IMR-90 (cell line): ENCODE measurements around the gene FOXP1. TPM values are rescaled to one million over a fixed set of nuclear protein-coding genes. Genes with fewer than 3 reads are reported as not detected.

ENCODE experiments used
- ATAC-seq: fragments of 200-7000 bp; cut with Tn5 transposase; 2 replicates; pipeline ENCODE4 v1.9.1; 2020; ENCODE audit warnings: low read depth, mild to moderate bottlenecking, moderate library complexity
- BruUV-seq: library from RNA; stranded (reverse); fragments of 400-500 nt; replicated peaks from 2 replicates; lab custom pipeline; 2021; lab: Mats Ljungman, UMichigan
- CTCF ChIA-PET: fragments of 300-600 bp; formaldehyde crosslinking; extraction: SDS; loops from one replicate; lab custom pipeline; 2021; ENCODE audit warnings: antibody characterized with exemption; lab: Yijun Ruan, JAX
- POLR2A ChIA-PET: fragments of 300-600 bp; sonication (Branson Sonifier 250); formaldehyde crosslinking; loops from one replicate; lab custom pipeline; 2022; ENCODE audit warnings: antibody characterized with exemption; ENCODE audit not compliant: unreplicated experiment; lab: Charles Lee
- DNase-seq: peaks from one replicate; pipeline ENCODE4 v3.0.0; 2013
- H2AFZ ChIP-seq: replicated peaks from 2 replicates; pipeline ENCODE3; 2013; ENCODE audit warnings: low read length, mild to moderate bottlenecking; ENCODE audit not compliant: poor library complexity
- H2AK5ac ChIP-seq: 2 replicates; pipeline ENCODE4 v1.6.1; 2013; ENCODE audit warnings: low read depth, low read length, inconsistent platforms
- H2AK9ac ChIP-seq: replicated peaks from 2 replicates; pipeline ENCODE3; 2013; ENCODE audit warnings: mild to moderate bottlenecking, low read depth, low read length, moderate library complexity; ENCODE audit not compliant: poor library complexity
- H2BK120ac ChIP-seq: 2 replicates; pipeline ENCODE4 v1.6.1; 2013; ENCODE audit warnings: low read depth, low read length, inconsistent platforms
- H2BK15ac ChIP-seq: 3 replicates; pipeline ENCODE4 v1.6.1; 2013; ENCODE audit warnings: low read depth, low read length, inconsistent platforms
- H2BK20ac ChIP-seq: 2 replicates; pipeline ENCODE4 v1.6.1; 2013; ENCODE audit warnings: low read depth, mild to moderate bottlenecking, inconsistent platforms, low read length, moderate library complexity
- H2BK5ac ChIP-seq: 2 replicates; pipeline ENCODE4 v1.6.1; 2013; ENCODE audit warnings: mild to moderate bottlenecking, low read depth, low read length, inconsistent platforms; ENCODE audit not compliant: poor library complexity, severe bottlenecking
- H3K14ac ChIP-seq: replicated peaks from 2 replicates; pipeline ENCODE4 v1.6.1; 2013; ENCODE audit warnings: low read depth, low read length, inconsistent platforms
- H3K18ac ChIP-seq: 2 replicates; pipeline ENCODE4 v1.6.1; 2013; ENCODE audit warnings: low read depth, low read length, control low read depth
- H3K23ac ChIP-seq: 2 replicates; pipeline ENCODE4 v1.6.1; 2013; ENCODE audit warnings: low read depth, low read length, inconsistent platforms
- H3K27ac ChIP-seq: 2 replicates; pipeline ENCODE4 v1.5.1; 2013; ENCODE audit warnings: mild to moderate bottlenecking, control low read depth, low read length; ENCODE audit not compliant: insufficient read depth
- H3K27me3 ChIP-seq: 2 replicates; pipeline ENCODE4 v1.6.1; 2013; ENCODE audit warnings: low read length; ENCODE audit not compliant: control insufficient read depth, insufficient read depth
- H3K36me3 ChIP-seq: 2 replicates; pipeline ENCODE4 v1.6.1; 2013; ENCODE audit warnings: low read length, mixed read lengths; ENCODE audit not compliant: control insufficient read depth, insufficient read depth
- H3K4ac ChIP-seq: 2 replicates; pipeline ENCODE4 v1.6.1; 2013; ENCODE audit warnings: low read depth, low read length, inconsistent platforms
- H3K4me1 ChIP-seq: 2 replicates; pipeline ENCODE4 v1.6.1; 2013; ENCODE audit warnings: low read length, mixed read lengths; ENCODE audit not compliant: control insufficient read depth, insufficient read depth
- H3K4me2 ChIP-seq: 2 replicates; pipeline ENCODE4 v1.6.1; 2013; ENCODE audit warnings: low read depth, mild to moderate bottlenecking, control low read depth, low read length, moderate library complexity
- H3K4me3 ChIP-seq: 2 replicates; pipeline ENCODE4 v1.5.1; 2013; ENCODE audit warnings: low read depth, mild to moderate bottlenecking, control low read depth, low read length, moderate library complexity; ENCODE audit not compliant: insufficient read depth
- H3K56ac ChIP-seq: 2 replicates; pipeline ENCODE4 v1.6.1; 2013; ENCODE audit warnings: low read length, inconsistent platforms; ENCODE audit not compliant: insufficient read depth; ENCODE audit errors: extremely low read depth
- H3K79me1 ChIP-seq, 2 experiments: 2 replicates each; pipeline ENCODE4 v1.6.1; 2013; ENCODE audit warnings: low read length in 2 of 2, inconsistent platforms in 1 of 2, low read depth in 1 of 2
- H3K9ac ChIP-seq: 2 replicates; pipeline ENCODE4 v1.6.1; 2013; ENCODE audit warnings: low read depth, low read length, control low read depth
- H3K9me1 ChIP-seq: 2 replicates; pipeline ENCODE4 v1.6.1; 2013; ENCODE audit warnings: low read length, inconsistent platforms; ENCODE audit not compliant: insufficient read depth
- H3K9me3 ChIP-seq: 2 replicates; pipeline ENCODE4 v1.6.1; 2013; ENCODE audit warnings: low read length; ENCODE audit not compliant: control insufficient read depth, insufficient read depth
- H4K20me1 ChIP-seq: 2 replicates; pipeline ENCODE4 v1.6.1; 2013; ENCODE audit warnings: low read length, inconsistent platforms; ENCODE audit not compliant: insufficient read depth
- H4K5ac ChIP-seq: 2 replicates; pipeline ENCODE4 v1.6.1; 2013; ENCODE audit warnings: mild to moderate bottlenecking, low read depth, low read length, control low read depth
- H4K8ac ChIP-seq, 2 experiments: 2 replicates each; pipeline ENCODE4 v1.6.1; 2013; ENCODE audit warnings: low read depth in 2 of 2, low read length in 2 of 2, control low read depth in 1 of 2, inconsistent platforms in 1 of 2
- H4K91ac ChIP-seq: 2 replicates; pipeline ENCODE4 v1.6.1; 2013; ENCODE audit warnings: low read depth, low read length, inconsistent platforms; ENCODE audit not compliant: insufficient read depth
- FOS ChIP-seq: fragments of 150-350 bp; IDR thresholded peaks from 2 replicates; pipeline ENCODE4 v1.6.1; 2016; ENCODE audit warnings: low read depth, low read length
- NFE2L2 ChIP-seq: fragments of 150-350 bp; IDR thresholded peaks from 2 replicates; pipeline ENCODE4 v1.6.1; 2016; ENCODE audit warnings: low read depth, mild to moderate bottlenecking, low read length
- RAD21 ChIP-seq: IDR thresholded peaks from 2 replicates; pipeline ENCODE4 v1.6.1; 2012; ENCODE audit warnings: low read length, improper control_type of control experiment
- SMC3 ChIP-seq: fragments of 150-350 bp; IDR thresholded peaks from 2 replicates; pipeline ENCODE4 v1.6.1; 2016; ENCODE audit warnings: low read depth, mild to moderate bottlenecking, antibody characterized with exemption, low read length, moderate library complexity
- WGBS, 2 experiments: methylation state at CpG; one replicate each; pipeline versions ENCODE4 v1.1.5 to v1.1.7; 2013; ENCODE audit warnings: missing lambda C conversion rate in 2 of 2; ENCODE audit not compliant: insufficient read length in 1 of 2; ENCODE audit errors: extremely low coverage in 2 of 2; 5-methylcytosine and 5-hydroxymethylcytosine counted together
- dilution Hi-C: fragments of 300-500 bp; cut with HindIII; formaldehyde crosslinking; loops from one replicate; pipeline ENCODE4 v1.14.3; 2018; ENCODE audit warnings: low sequenced_read_pairs; ENCODE audit not compliant: unreplicated experiment
- in situ Hi-C: fragments of 300-500 bp; cut with MboI; formaldehyde crosslinking; loops from 3 replicates; pipeline ENCODE4 v1.14.3; 2019; ENCODE audit warnings: low sequenced_read_pairs, inconsistent platforms, mixed read lengths
- intact Hi-C: fragments of 100-400 bp; cut with micrococcal nuclease; formaldehyde crosslinking; loops from 2 replicates; pipeline ENCODE4 v1.10.0; 2022
- polyA plus RNA-seq, 3 experiments: library from polyadenylated mRNA; depleted of rRNA; stranded (reverse); fragments of >200 nt; gene quantifications; 2 replicates each; pipeline ENCODE4 v1.2.3, GENCODE V29; 2012; ENCODE audit warnings: low replicate concordance in 1 of 3
- total RNA-seq: library from RNA; depleted of rRNA; stranded (reverse); fragments of >200 nt; gene quantifications from 2 replicates; pipeline ENCODE4 v1.2.3, GENCODE V29; 2012
- TF ChIP-seq, protein P1 (sequence below): fragments of 150-350 bp; IDR thresholded peaks from 2 replicates; pipeline ENCODE4 v1.6.1; 2017; ENCODE audit warnings: mild to moderate bottlenecking, antibody characterized with exemption, low read length, low read depth
- TF ChIP-seq, protein P2 (sequence below): conservative IDR thresholded peaks from 2 replicates; pipeline ENCODE4 v1.5.1; 2012; ENCODE audit warnings: mild to moderate bottlenecking, low read depth, low read length, improper control_type of control experiment

FOXP1 gene
- total and polyA plus RNA-seq, 2 of the 4 experiments (the other 2 are of a cell fraction), result 37.0 to 132 TPM

DNA sequence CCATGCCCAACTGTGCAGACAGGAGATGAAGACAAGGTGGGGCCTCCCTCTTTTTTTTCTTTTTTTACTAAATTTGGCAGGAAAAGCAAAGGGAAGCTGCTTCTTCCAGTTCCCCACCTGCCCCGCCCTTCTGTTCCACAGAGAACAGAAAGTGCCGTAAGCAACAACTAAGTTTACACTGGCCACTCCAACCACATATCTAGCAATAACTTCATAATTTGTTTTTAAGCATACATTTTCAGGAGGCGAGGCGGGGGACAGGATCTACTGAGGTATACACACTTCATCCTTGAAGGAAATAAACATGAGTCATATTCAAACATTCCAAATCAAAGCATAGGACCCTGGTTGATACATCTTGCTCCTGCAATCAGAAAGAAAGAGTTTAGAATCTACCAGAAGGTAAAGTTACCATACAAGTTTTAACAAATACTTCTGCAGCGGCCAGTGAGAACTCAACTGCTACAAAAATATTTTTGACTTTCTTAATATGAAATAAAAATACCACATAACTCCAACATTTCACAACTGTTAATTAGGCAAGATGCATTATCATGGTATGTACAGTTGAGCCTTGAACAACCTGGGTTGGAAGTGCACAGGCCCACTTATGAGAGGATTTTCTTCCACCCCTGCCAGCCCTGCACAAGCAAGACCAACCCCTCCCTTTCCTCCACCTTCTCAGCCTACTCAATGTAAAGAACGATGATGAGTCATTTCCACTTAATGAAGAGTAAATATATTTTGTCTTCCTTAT lies 50.7 kb downstream of the FOXP1 start:
- Histone ChIP-seq H3K9me1 (peaks cover 33% of the 10 kb centered on the region), H2BK5ac (peak overlapping the region; percentile 52), H2BK120ac (peak overlapping the region; percentile 89), H3K4ac (peak overlapping the region; percentile 78), H2AFZ (peak overlapping the region; percentile 25), H4K8ac (peak overlapping the region in 1 of 2 experiments; percentile 62; a peak in 2 of 4 replicates), H4K91ac (peak overlapping the region; percentile 55; the same call in 1 of the 2 replicates), H2AK9ac (no peak overlapping the region), H3K14ac (peak overlapping the region; percentile 12; the same call in 1 of the 2 replicates), H2BK15ac (peak overlapping the region; percentile 49; the same call in 1 of the 3 replicates), H2AK5ac (peak overlapping the region; percentile 77), H3K56ac (peak overlapping the region; percentile 35; the same call in 1 of the 2 replicates), H4K5ac (no peak overlapping the region), H4K20me1 (peaks cover 6% of the 10 kb centered on the region; the same call in 1 of the 2 replicates), H3K4me1 (peaks cover 16% of the 10 kb centered on the region), H2BK20ac (peak overlapping the region; percentile 66), H3K23ac (0 out of 2 replicates have a peak overlapping the region, but pooled peaks have one; percentile 28), H3K27me3 (no peaks in the 10 kb centered on the region), H3K27ac (no peak overlapping the region), H3K9ac (no peak overlapping the region), H3K9me3 (no peaks in the 10 kb centered on the region), H3K4me3 (no peak overlapping the region), H3K79me1 (peaks cover 18 to 66% of the 10 kb centered on the region in 2 experiments), H3K18ac (peak overlapping the region; percentile 31; the same call in 1 of the 2 replicates), H3K4me2 (peak overlapping the region; percentile 10; the same call in 1 of the 2 replicates), H3K36me3 (no peaks in the 10 kb centered on the region)
- CTCF ChIA-PET, result interaction anchor here (0.6 kb wide), 1 partner anchor 76 kb away, joined by 4 read pairs; no protein-coding TSS in a partner anchor
- TF ChIP-seq, protein P1, sequence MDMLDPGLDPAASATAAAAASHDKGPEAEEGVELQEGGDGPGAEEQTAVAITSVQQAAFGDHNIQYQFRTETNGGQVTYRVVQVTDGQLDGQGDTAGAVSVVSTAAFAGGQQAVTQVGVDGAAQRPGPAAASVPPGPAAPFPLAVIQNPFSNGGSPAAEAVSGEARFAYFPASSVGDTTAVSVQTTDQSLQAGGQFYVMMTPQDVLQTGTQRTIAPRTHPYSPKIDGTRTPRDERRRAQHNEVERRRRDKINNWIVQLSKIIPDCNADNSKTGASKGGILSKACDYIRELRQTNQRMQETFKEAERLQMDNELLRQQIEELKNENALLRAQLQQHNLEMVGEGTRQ, result no peak
- TF ChIP-seq RAD21 (no peak), SMC3 (no peak), FOS (peak; percentile 33; the same call in 1 of the 2 replicates), NFE2L2 (no peak)
- TF ChIP-seq, protein P2, sequence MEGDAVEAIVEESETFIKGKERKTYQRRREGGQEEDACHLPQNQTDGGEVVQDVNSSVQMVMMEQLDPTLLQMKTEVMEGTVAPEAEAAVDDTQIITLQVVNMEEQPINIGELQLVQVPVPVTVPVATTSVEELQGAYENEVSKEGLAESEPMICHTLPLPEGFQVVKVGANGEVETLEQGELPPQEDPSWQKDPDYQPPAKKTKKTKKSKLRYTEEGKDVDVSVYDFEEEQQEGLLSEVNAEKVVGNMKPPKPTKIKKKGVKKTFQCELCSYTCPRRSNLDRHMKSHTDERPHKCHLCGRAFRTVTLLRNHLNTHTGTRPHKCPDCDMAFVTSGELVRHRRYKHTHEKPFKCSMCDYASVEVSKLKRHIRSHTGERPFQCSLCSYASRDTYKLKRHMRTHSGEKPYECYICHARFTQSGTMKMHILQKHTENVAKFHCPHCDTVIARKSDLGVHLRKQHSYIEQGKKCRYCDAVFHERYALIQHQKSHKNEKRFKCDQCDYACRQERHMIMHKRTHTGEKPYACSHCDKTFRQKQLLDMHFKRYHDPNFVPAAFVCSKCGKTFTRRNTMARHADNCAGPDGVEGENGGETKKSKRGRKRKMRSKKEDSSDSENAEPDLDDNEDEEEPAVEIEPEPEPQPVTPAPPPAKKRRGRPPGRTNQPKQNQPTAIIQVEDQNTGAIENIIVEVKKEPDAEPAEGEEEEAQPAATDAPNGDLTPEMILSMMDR, result no peak
- intact Hi-C loops, result no loop called here
- POLR2A ChIA-PET, result no interaction called here
- ATAC-seq, result peak; percentile 8; the same call in 1 of the 2 replicates
- BruUV-seq, result no TSS peak
- dilution Hi-C loops, result no loop called here
- DNase-seq, result peak; percentile 51
- in situ Hi-C loops, result no loop called here
- WGBS, 2 experiments, result no CpG with 5 or more reads among the region's 6 CpGs
